GM19023 (cell line): ENCODE measurements around the gene AKIRIN2.
A peak's percentile ranks its signal among the peaks of the same experiment; 100 is the strongest.

ENCODE experiments used
- ATAC-seq: cut with Tn5 transposase; IDR thresholded peaks from one replicate; pipeline ENCODE4 v1.9.1; 2021; ENCODE audit warnings: mild to moderate bottlenecking, moderate library complexity; ENCODE audit not compliant: unreplicated experiment

The AKIRIN2 gene

DNA sequence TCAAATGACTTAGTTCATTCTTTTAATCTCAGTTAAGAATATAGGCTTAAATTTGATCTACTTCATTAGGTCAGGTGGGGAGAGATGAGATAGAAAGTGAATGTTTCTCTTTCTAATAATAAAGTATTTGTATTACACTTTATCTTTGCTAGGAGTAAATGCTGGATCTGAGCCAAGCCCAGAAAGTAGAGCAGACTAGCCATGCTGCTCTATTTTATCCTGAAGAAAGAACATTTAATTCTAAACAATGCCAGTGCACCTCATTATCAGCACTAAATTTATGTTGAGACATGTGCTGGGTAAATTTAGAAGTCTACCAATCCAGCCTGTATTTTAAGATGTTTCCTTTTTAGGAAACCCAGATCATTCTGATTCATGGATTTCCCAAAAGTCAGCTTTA lies 43.5 kb downstream of the AKIRIN2 start:
- no peak for ATAC-seq

DNA sequence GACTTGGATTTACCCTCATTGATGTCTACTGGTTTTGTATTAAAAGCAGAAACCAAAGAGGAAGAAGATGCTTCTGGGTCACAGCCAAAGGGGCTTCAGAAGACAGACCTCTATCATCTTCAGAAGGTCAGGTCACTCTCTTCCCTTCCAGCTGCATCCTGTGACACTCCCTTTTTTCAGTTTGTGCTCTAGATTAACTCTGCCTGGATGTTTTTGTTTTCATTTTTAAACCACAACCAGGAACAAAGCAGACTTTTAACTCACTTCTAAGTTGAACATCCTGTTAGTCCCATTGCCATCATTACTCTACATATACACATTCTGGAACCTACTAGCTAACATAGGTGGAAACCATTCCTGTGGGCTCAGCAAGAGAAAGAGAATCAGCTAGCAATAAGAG lies 45.2 kb downstream of the AKIRIN2 start:
- ATAC-seq = peak; percentile 72

DNA sequence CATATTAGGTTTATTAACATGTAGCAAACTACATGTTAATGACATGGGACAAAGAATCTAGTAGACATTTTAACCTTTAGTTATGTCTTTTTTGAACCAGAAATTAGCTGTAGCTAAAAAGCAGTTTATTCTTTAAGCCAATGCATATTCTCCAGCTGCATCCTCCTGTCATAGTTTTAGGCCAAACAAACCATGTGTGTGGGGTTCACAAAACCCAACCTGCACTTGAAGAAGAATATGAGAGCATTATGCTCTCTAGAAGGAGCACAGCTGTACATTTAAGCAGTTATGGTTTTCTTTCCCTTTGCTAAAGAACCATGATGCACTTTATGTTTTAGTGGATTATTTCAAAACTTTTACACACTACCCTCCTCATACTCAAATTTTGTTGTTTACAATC lies 46.2 kb downstream of the AKIRIN2 start:
- ATAC-seq = no peak

DNA sequence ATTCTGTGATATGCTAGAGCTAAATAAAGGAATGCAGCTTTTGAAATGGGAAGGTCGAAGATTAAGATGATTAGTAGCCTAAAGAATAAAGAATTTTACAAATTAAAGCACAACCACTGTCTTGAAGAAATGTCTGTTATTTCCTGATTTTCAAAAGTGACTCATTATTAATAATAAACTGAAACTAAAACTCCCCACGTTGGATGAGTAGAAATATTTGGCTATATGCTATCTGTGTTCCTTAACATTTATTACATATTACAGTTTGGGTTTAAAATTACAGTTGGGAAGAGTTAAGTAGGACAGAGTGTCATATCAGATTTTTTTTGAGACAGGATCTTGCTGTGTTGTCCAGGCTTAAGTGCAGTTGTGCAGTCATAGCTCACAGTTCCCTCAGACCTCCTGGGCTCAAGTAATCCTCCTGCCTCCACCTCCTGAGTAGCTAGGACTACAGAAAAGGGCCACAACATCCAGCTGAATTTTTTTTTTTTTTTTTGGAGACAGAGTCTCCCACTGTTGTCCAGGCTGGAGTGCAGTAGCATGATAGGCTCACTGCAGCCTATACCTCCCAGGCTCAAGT lies 47.1 kb downstream of the AKIRIN2 start:
- no peak for ATAC-seq

DNA sequence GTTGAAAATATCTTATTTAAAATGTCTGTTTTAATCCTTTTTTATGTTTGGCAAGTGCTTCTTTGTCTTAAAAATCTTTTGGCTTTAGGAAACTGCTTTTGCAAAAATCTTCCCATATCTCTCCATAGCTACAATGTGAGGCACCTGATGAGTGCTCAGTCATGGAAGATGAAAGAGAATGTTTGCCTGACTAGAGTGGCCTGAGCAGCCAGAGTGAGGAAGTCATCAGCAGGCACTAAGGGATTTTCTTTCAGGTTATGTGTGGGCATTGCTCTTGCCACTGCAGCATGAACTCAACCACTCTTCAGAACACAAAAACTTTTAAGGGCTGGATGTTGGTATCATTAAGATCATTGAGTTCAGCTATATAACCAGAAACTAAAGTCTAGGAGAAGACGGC lies 47.9 kb downstream of the AKIRIN2 start:
- ATAC-seq = no peak

- ATAC-seq = no peak
Observed at GRCh38 chr6:87653074-87653962, 48.7 kb downstream of the AKIRIN2 start.

- ATAC-seq = no peak
Observed at GRCh38 chr6:87645080-87645479, 57.0 kb downstream of the AKIRIN2 start.

- ATAC-seq = no peak
Observed at GRCh38 chr6:87641065-87641692, 60.9 kb downstream of the AKIRIN2 start.

- no peak for ATAC-seq
Observed at GRCh38 chr6:87639373-87639772, 62.7 kb downstream of the AKIRIN2 start.

GRCh38 chr6:87637106-87637505 lies 64.9 kb downstream of the AKIRIN2 start:
- no peak for ATAC-seq

DNA sequence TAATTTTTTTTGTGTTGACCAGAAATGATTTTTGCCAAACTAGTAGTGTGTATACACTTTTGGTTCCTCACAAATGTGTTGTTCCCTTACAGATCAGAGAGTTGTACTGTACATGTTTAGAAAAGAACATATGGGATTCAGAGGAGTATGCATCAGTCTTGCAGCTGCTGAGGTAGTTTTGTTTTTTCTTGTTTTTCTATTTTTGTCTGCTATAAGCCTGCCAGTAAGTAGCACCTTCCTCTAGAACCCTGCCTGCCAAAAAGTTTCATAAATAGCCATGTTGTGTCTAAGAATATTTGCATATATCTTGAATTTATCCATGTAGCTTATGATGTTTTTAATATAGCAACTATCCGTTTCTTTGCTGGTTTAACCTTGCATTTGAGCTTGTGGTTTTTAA lies 65.7 kb downstream of the AKIRIN2 start:
- ATAC-seq = no peak

DNA sequence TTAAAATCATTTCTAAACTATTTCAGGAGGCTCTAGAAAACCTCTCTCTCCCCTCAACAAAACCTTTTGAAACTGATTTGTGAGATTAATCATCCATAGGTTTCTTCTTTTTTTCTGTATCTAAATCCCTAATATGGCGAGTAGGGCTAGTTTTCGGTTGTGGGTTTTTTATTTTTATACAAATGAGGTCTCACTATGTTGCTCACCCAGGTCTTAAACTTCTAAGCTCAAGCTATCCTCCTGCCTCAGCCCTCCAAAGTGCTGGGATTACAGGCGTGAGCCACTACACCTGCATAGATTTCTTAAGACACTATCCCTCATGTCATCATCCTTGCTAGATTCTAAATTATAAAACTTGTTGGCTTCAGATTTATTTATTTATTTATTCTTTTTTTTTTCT lies 68.2 kb downstream of the AKIRIN2 start:
- no peak for ATAC-seq

DNA sequence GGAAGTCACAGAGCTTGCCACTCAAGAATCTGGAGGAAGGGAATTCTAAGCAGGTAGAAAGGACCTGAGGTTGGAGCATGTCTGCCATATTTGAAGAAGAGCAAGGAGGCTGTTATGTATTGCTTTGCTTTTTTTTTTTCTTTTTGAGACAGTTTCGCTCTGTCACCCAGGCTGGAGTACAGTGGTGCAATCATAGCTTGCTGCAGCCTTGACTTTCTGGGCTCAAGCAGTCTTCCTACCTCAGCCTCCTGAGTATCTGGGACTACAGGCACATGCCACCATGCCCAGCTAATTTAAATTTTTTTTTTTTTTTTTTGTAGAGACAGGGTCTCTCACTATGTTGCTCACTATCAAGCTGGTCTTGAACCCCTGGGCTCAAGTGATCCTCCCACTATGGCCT lies 71.3 kb downstream of the AKIRIN2 start:
- no peak for ATAC-seq

- no peak for ATAC-seq
Observed at GRCh38 chr6:87628881-87629280, 73.2 kb downstream of the AKIRIN2 start.

DNA sequence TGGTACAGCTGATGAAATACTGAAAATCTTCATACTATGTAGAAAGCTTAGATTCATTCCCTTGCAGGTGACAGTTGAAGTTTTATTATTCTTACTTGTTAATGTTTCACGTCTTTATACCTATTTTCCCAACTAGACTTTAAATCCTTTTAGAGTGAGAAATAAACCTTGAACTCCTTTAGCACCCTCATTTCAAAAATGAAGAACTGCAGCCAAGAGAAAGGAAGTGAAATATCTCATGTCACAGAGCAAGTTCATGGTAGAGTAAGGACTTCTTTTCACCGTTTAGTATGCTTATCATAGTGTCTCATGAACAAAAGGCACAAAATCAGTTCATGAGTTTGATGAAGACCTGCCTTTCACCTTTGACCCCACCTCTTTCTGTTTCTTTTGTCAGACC lies 73.6 kb downstream of the AKIRIN2 start:
- no peak for ATAC-seq
